Breast epithelium (tissue), 4 donors: Measurements from ENCODE around the gene RRP9. TPM values are rescaled to one million over a fixed set of nuclear protein-coding genes. Genes with fewer than 3 reads are reported as not detected.

Experiments used
- DNase-seq, 2 donors: peaks; one replicate each; pipeline ENCODE4 v3.0.0-alpha.2; 2019; ENCODE audit warnings: low spot score in 2 of 2
- H3K27ac ChIP-seq, 2 donors: fragments of 200-600 bp; sonication (generic) in 1 of 2; one replicate each; pipeline ENCODE4 v1.5.1; 2016 to 2019; ENCODE audit warnings: mild to moderate bottlenecking in 1 of 2
- H3K27me3 ChIP-seq, 2 donors: fragments of 200-600 bp; sonication (generic) in 1 of 2; one replicate each; pipeline versions ENCODE4 v1.5.1 to v1.6.0; 2017 to 2019; ENCODE audit warnings: control low read depth in 1 of 2, mild to moderate bottlenecking in 1 of 2
- H3K36me3 ChIP-seq: fragments of 200-600 bp; one replicate; pipeline ENCODE4 v1.5.1; 2019
- H3K4me1 ChIP-seq, 2 donors: fragments of 200-600 bp; sonication (generic); one replicate each; pipeline ENCODE4 v1.5.1; 2016 to 2019; ENCODE audit warnings: control low read depth in 1 of 2
- H3K4me3 ChIP-seq, 3 donors: fragments of 200-600 bp; sonication (generic); 1 replicate in 2 of 3; 2 replicates in 1 of 3; pipeline ENCODE4 v1.5.1; 2016 to 2019; ENCODE audit warnings: mild to moderate bottlenecking in 3 of 3, moderate library complexity in 2 of 3
- H3K9me3 ChIP-seq, 2 donors: fragments of 200-600 bp; sonication (generic) in 1 of 2; one replicate each; pipeline ENCODE4 v1.5.1; 2016 to 2019; ENCODE audit warnings: control low read depth in 1 of 2
- POLR2A ChIP-seq: fragments of 450-650 bp; IDR thresholded peaks from one replicate; pipeline ENCODE4 v1.6.1; 2016; ENCODE audit warnings: antibody characterized with exemption, mild to moderate bottlenecking, moderate library complexity
- POLR2AphosphoS5 ChIP-seq, 3 donors: sonication (generic); formaldehyde crosslinking; IDR thresholded peaks; one replicate each; pipeline ENCODE4 v1.6.1; 2017; ENCODE audit warnings: antibody characterized with exemption in 3 of 3
- intact Hi-C: fragments of 100-400 bp; cut with DNase I; formaldehyde crosslinking; loops from one replicate; pipeline ENCODE4 v1.15.1; 2023; ENCODE audit warnings: low total_unique reads
- total RNA-seq, 3 donors: library from RNA; depleted of rRNA; stranded (reverse); fragments of >200 nt; gene quantifications; one replicate each; pipeline ENCODE4 v1.1.0, GENCODE V29; 2016
- TF ChIP-seq, protein P1 (sequence below), 3 donors: fragments of 450-650 bp; IDR thresholded peaks; one replicate each; pipeline ENCODE4 v1.5.1; 2016 to 2017; ENCODE audit warnings: antibody characterized with exemption in 3 of 3, mild to moderate bottlenecking in 3 of 3, moderate library complexity in 3 of 3

The RRP9 gene
- total RNA-seq, 3 donors from 2014 or later: 23.1 to 24.6 (median 23.8) TPM

DNA sequence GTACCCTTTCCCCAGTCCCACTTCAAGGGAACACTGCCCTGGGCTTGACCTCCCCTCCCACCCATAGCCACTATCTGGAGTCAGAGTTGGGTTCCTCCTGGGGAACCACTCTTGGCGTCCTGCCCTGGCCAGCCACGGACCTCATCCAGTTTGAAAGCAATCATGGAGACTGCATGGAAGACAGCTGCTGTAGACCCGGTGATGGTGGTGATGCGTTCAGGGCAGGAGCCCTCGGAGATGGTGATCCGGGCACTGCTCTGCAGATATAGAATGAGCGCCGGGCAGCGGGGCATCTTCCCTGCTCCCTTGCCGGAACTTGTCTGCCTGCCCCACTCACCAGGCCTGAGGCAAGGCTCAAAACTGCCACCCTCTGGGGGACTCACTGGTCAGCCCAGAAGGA lies 18.7 kb upstream of the RRP9 start:
- Histone ChIP-seq H3K4me3 (no peak overlapping the region), H3K27me3 (no peaks in the 10 kb centered on the region), H3K27ac (no peak overlapping the region), H3K9me3 (no peaks in the 10 kb centered on the region), H3K36me3 (no peaks in the 10 kb centered on the region), H3K4me1 (peaks cover 0 to 3% of the 10 kb centered on the region in 2 donors)
- intact Hi-C loops: loop anchor here (5.0 kb wide), 1 partner anchor 262 kb away; no protein-coding TSS in a partner anchor
- TF ChIP-seq POLR2AphosphoS5 (IDR thresholded peaks at IDR 0.05) (no peak), POLR2A (no peak)
- TF ChIP-seq, protein P1, sequence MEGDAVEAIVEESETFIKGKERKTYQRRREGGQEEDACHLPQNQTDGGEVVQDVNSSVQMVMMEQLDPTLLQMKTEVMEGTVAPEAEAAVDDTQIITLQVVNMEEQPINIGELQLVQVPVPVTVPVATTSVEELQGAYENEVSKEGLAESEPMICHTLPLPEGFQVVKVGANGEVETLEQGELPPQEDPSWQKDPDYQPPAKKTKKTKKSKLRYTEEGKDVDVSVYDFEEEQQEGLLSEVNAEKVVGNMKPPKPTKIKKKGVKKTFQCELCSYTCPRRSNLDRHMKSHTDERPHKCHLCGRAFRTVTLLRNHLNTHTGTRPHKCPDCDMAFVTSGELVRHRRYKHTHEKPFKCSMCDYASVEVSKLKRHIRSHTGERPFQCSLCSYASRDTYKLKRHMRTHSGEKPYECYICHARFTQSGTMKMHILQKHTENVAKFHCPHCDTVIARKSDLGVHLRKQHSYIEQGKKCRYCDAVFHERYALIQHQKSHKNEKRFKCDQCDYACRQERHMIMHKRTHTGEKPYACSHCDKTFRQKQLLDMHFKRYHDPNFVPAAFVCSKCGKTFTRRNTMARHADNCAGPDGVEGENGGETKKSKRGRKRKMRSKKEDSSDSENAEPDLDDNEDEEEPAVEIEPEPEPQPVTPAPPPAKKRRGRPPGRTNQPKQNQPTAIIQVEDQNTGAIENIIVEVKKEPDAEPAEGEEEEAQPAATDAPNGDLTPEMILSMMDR (IDR thresholded peaks at IDR 0.05): no peak
- DNase-seq: no peak

DNA sequence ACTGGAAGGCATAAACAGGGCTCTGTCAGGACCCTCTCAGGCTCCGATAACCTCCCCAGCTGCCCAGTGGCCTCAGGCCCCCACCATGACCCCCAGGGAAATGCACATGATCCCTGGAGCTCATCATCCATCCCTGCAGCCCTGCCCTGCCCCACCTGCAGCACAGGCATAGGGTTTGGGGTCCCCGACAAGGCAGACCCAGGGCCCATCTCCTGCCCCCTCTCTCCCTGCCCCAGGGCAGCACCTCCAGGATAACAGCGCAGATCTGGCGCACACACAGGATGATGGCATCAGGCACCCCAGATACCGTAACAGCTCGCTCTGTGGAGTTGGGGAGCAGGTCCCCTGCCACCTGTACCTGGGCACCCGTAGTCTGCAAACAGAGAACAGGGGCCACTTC lies 17.9 kb upstream of the RRP9 start:
- intact Hi-C loops: loop anchor here (5.0 kb wide), 1 partner anchor 263 kb away; no protein-coding TSS in a partner anchor
- Histone ChIP-seq H3K36me3 (no peaks in the 10 kb centered on the region), H3K27me3 (no peaks in the 10 kb centered on the region), H3K4me3 (no peak overlapping the region), H3K27ac (no peak overlapping the region), H3K9me3 (no peaks in the 10 kb centered on the region), H3K4me1 (peaks cover 0 to 5% of the 10 kb centered on the region in 2 donors)
- DNase-seq: no peak
- TF ChIP-seq POLR2AphosphoS5 (IDR thresholded peaks at IDR 0.05): no peak
- TF ChIP-seq, protein P1 (IDR thresholded peaks at IDR 0.05): no peak
- no peak for TF ChIP-seq POLR2A

DNA sequence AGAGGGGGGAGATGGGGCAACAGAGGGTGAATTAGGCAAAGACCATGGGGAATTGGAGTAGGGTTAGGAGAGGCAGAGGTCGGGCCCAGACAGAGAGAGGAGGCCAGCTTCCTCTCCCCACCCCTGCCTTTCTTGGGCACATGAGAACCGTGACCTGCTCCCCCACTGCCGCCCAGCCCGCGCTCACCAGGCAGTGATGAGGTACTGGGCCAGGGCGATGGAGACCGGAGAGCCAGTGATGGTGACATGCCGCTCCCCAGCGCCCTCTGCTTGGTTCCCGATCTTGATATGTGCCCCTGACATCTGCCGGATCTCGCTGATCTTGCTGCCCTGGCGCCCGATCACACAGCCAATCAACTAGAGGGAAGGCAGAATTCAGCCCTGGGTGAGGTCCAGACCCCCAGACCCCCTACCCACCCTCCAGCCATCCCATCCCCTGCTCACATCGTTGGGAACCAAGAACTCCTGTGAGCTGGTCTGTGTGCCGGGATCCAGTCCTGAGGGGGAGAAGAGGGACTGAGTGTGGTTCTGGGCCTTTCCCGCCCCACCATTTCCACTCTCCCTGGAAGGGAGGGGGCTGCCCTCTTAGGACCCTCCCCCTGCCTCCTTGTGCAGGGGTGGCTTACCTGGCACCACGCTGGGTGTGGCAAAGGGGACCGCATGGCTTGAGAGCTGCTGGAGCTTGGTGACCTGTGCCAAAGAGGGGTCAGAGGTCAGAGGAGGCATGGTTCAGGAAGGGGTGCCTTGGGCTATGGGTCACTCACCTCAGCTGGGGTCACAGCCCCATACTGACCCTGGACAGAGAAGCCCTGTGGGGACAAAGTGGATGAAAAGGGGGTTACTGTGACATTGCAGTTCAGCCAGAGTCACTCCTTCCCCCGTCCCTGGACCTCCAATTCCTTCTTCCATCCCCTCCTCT lies 17.2 kb upstream of the RRP9 start:
- no peaks in the 10 kb centered on the region for H3K9me3 ChIP-seq
- DNase-seq: no peak
- peaks cover 0 to 5% of the 10 kb centered on the region in 2 donors for H3K4me1 ChIP-seq
- no peaks in the 10 kb centered on the region for H3K27me3 ChIP-seq
- H3K27ac ChIP-seq: no peak overlapping the region
- H3K36me3 ChIP-seq: no peaks in the 10 kb centered on the region
- TF ChIP-seq POLR2A (no peak), POLR2AphosphoS5 (IDR thresholded peaks at IDR 0.05) (no peak)
- TF ChIP-seq, protein P1 (IDR thresholded peaks at IDR 0.05): no peak
- H3K4me3 ChIP-seq: no peak overlapping the region
- intact Hi-C loops: no loop called here

DNA sequence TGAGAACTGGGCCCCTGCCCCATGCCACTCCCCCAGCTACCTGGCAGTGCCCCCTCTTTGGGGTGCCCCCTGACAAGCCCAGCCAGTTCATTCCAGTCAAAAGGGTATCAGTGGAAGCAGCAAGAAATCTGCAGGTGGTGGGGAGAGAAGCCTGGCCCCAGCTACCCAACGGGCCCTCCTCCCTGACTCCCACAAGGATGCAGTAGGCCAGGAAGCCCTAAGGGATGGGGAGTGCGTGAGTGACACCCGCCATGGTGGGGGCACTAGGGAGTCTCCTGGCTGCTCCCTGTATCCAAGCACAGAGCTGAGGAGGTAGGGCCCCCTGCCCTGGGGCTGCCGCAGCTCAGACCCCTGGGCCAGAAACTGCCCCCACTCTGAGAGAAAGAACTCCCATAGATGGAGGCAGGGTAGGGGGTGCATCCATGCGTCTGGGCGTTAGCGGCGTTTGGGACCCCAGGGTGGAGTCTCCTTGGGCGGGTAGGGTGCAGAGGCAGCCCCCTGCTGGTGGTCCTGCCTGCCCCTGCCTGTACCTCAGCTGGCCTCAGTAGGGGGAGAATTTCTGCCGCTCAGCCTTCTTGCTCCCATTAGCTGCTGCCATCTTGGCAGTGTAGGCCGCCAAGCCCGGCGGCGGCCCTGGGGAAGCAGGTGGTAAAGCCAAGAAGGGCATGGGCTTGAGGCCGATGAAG lies 16.0 kb upstream of the RRP9 start:
- H3K27me3 ChIP-seq: no peaks in the 10 kb centered on the region
- intact Hi-C loops: loop anchor here (1.0 kb wide), 1 partner anchor 44 kb away; no protein-coding TSS in a partner anchor
- no peak overlapping the region for H3K27ac ChIP-seq
- no peaks in the 10 kb centered on the region for H3K36me3 ChIP-seq
- no peak for DNase-seq
- H3K9me3 ChIP-seq: no peaks in the 10 kb centered on the region
- TF ChIP-seq POLR2AphosphoS5 (IDR thresholded peaks at IDR 0.05) (no peak), POLR2A (no peak)
- TF ChIP-seq, protein P1 (IDR thresholded peaks at IDR 0.05): no peak
- H3K4me3 ChIP-seq: no peak overlapping the region
- H3K4me1 ChIP-seq: peaks cover 0 to 5% of the 10 kb centered on the region in 2 donors
